ENCODE measurements around the gene GMDS. TPM values are rescaled to one million over a fixed set of nuclear protein-coding genes. Genes with fewer than 3 reads are reported as not detected.

Gene GMDS
- total RNA-seq, 1 donor, result 23.2 TPM

DNA sequence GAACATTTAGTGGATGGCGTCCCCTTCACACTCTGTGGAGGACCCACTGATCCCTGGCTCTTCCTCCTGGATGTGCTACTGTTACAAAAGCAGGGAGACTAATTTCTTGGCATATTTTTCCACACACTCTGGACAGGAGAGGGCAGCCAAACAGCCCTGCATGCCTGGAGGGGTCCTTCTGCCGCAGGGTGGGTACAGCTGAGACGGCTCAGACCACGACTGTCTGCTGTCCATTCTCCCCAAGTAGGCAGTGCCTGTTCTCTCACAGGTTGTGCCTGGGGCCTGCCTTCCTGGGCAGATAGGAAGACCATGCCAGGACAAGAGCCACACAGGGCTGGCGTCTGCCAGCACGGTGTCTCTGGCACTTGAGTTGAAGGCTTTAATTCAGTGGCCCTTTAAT is 375.6 kb downstream of the GMDS start:
- Histone ChIP-seq H3K79me2 (ENCODE audit: insufficient read depth, low read length) (no peaks in the 10 kb centered on the region), H3K4me2 (ENCODE audit: insufficient read depth, low read length) (no peak overlapping the region), H2AFZ (ENCODE audit: low read length) (no peak overlapping the region), H3K36me3 (ENCODE audit: insufficient read depth, low read length) (no peaks in the 10 kb centered on the region), H3K27me3 (ENCODE audit: insufficient read depth, low read length) (no peaks in the 10 kb centered on the region), H3K27ac (ENCODE audit: low read depth, low read length) (no peak overlapping the region), H3K4me1 (ENCODE audit: insufficient read depth, low read length) (no peaks in the 10 kb centered on the region), H4K20me1 (ENCODE audit: insufficient read depth, low read length) (no peaks in the 10 kb centered on the region), H3K4me3 (ENCODE audit: insufficient read depth, low read length) (no peak overlapping the region), H3K9me3 (ENCODE audit: low read depth, low read length) (no peaks in the 10 kb centered on the region)
- no peak for DNase-seq (ENCODE audit: insufficient read length, low spot score, missing footprints)
- TF ChIP-seq, protein P1, sequence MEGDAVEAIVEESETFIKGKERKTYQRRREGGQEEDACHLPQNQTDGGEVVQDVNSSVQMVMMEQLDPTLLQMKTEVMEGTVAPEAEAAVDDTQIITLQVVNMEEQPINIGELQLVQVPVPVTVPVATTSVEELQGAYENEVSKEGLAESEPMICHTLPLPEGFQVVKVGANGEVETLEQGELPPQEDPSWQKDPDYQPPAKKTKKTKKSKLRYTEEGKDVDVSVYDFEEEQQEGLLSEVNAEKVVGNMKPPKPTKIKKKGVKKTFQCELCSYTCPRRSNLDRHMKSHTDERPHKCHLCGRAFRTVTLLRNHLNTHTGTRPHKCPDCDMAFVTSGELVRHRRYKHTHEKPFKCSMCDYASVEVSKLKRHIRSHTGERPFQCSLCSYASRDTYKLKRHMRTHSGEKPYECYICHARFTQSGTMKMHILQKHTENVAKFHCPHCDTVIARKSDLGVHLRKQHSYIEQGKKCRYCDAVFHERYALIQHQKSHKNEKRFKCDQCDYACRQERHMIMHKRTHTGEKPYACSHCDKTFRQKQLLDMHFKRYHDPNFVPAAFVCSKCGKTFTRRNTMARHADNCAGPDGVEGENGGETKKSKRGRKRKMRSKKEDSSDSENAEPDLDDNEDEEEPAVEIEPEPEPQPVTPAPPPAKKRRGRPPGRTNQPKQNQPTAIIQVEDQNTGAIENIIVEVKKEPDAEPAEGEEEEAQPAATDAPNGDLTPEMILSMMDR (IDR thresholded peaks at IDR 0.05; ENCODE audit: extremely low read depth, low read depth, low read length), result no peak

- Histone ChIP-seq H2AFZ (ENCODE audit: low read length) (no peak overlapping the region), H3K27me3 (ENCODE audit: insufficient read depth, low read length) (no peaks in the 10 kb centered on the region), H3K4me1 (ENCODE audit: insufficient read depth, low read length) (no peaks in the 10 kb centered on the region), H3K9me3 (ENCODE audit: low read depth, low read length) (no peaks in the 10 kb centered on the region), H3K4me3 (ENCODE audit: insufficient read depth, low read length) (no peak overlapping the region), H4K20me1 (ENCODE audit: insufficient read depth, low read length) (no peaks in the 10 kb centered on the region), H3K36me3 (ENCODE audit: insufficient read depth, low read length) (no peaks in the 10 kb centered on the region), H3K79me2 (ENCODE audit: insufficient read depth, low read length) (no peaks in the 10 kb centered on the region), H3K4me2 (ENCODE audit: insufficient read depth, low read length) (no peak overlapping the region), H3K27ac (ENCODE audit: low read depth, low read length) (no peak overlapping the region)
- TF ChIP-seq, protein P1 (IDR thresholded peaks at IDR 0.05; ENCODE audit: extremely low read depth, low read depth, low read length), result no peak
- no peak for DNase-seq (ENCODE audit: insufficient read length, low spot score, missing footprints)
Observed at GRCh38 chr6:1869308-1869707, 376.1 kb downstream of the GMDS start.

- Histone ChIP-seq H4K20me1 (ENCODE audit: insufficient read depth, low read length) (no peaks in the 10 kb centered on the region), H3K4me2 (ENCODE audit: insufficient read depth, low read length) (no peak overlapping the region), H3K36me3 (ENCODE audit: insufficient read depth, low read length) (no peaks in the 10 kb centered on the region), H2AFZ (ENCODE audit: low read length) (no peak overlapping the region), H3K4me3 (ENCODE audit: insufficient read depth, low read length) (no peak overlapping the region), H3K27ac (ENCODE audit: low read depth, low read length) (no peak overlapping the region), H3K79me2 (ENCODE audit: insufficient read depth, low read length) (no peaks in the 10 kb centered on the region), H3K4me1 (ENCODE audit: insufficient read depth, low read length) (no peaks in the 10 kb centered on the region), H3K27me3 (ENCODE audit: insufficient read depth, low read length) (no peaks in the 10 kb centered on the region), H3K9me3 (ENCODE audit: low read depth, low read length) (no peaks in the 10 kb centered on the region)
- TF ChIP-seq, protein P1 (IDR thresholded peaks at IDR 0.05; ENCODE audit: extremely low read depth, low read depth, low read length), result no peak
- no peak for DNase-seq (ENCODE audit: insufficient read length, low spot score, missing footprints)
Observed at GRCh38 chr6:1868561-1869261, 376.7 kb downstream of the GMDS start.

DNA sequence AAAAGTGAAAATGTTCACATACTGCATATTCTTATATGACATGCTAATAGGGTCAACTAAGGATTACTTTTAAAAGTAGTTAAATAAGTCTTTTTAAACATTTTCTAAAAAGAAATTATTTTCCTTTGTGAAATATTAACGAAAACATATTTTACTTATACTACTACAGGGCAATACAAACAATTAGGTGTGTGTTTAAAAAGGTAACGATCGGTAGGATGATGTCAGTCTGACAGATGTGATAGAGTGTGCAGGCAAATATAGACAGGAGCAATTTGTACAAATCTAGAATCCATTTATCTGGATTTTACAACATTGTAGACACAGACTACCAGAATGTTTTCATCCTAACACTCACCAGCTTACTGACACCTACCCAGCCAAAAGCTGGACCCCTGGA is 378.2 kb downstream of the GMDS start:
- TF ChIP-seq, protein P1 (IDR thresholded peaks at IDR 0.05; ENCODE audit: extremely low read depth, low read depth, low read length), result no peak
- H2AFZ ChIP-seq (ENCODE audit: low read length), result no peak overlapping the region
- no peaks in the 10 kb centered on the region for H3K79me2 ChIP-seq (ENCODE audit: insufficient read depth, low read length)
- H3K9me3 ChIP-seq (ENCODE audit: low read depth, low read length), result no peaks in the 10 kb centered on the region
- no peaks in the 10 kb centered on the region for H3K36me3 ChIP-seq (ENCODE audit: insufficient read depth, low read length)
- H3K4me2 ChIP-seq (ENCODE audit: insufficient read depth, low read length), result no peak overlapping the region
- H3K27ac ChIP-seq (ENCODE audit: low read depth, low read length), result no peak overlapping the region
- no peaks in the 10 kb centered on the region for H3K4me1 ChIP-seq (ENCODE audit: insufficient read depth, low read length)
- DNase-seq (ENCODE audit: insufficient read length, low spot score, missing footprints), result no peak
- no peaks in the 10 kb centered on the region for H4K20me1 ChIP-seq (ENCODE audit: insufficient read depth, low read length)
- no peaks in the 10 kb centered on the region for H3K27me3 ChIP-seq (ENCODE audit: insufficient read depth, low read length)
- no peak overlapping the region for H3K4me3 ChIP-seq (ENCODE audit: insufficient read depth, low read length)
